VCaP (cell line): Measurements from ENCODE around the gene ERVW-1.
"Not testable (repeated sequence)": the region's sequence is repeated elsewhere in the genome, so short reads cannot be mapped to it uniquely, and the experiment has no call there.

ENCODE experiments used
- H3K27ac ChIP-seq: fragments of 450-650 bp; 2 replicates; pipeline ENCODE4 v1.5.1; 2017
- CTCF ChIP-seq: fragments of 450-650 bp; conservative IDR thresholded peaks from 2 replicates; pipeline ENCODE4 v1.5.1; 2017; ENCODE audit warnings: mild to moderate bottlenecking, moderate library complexity

Gene ERVW-1

GRCh38 chr7:92477681-92478080 lies at the start of gene ERVW-1:
TSS of gene ERVW-1 (minus strand) at chr7:92477946. CDS start at chr7:92470381, 7,565 bp downstream.
- H3K27ac ChIP-seq: not testable (repeated sequence)

GRCh38 chr7:92523110-92523509 lies 45.4 kb upstream of the ERVW-1 start:
- no peak for TF ChIP-seq CTCF
- H3K27ac ChIP-seq: no peak overlapping the region

GRCh38 chr7:92520024-92520423 lies 42.3 kb upstream of the ERVW-1 start:
- no peak for TF ChIP-seq CTCF
- no peak overlapping the region for H3K27ac ChIP-seq

GRCh38 chr7:92517631-92518030 lies 39.9 kb upstream of the ERVW-1 start:
- TF ChIP-seq CTCF: no peak
- H3K27ac ChIP-seq: no peak overlapping the region

GRCh38 chr7:92513167-92513902 lies 35.6 kb upstream of the ERVW-1 start:
- no peak for TF ChIP-seq CTCF
- no peak overlapping the region for H3K27ac ChIP-seq

- no peak overlapping the region for H3K27ac ChIP-seq
- TF ChIP-seq CTCF: no peak
Observed at GRCh38 chr7:92508946-92509345, 31.2 kb upstream of the ERVW-1 start.

GRCh38 chr7:92506363-92506762 lies 28.6 kb upstream of the ERVW-1 start:
- TF ChIP-seq CTCF: no peak
- no peak overlapping the region for H3K27ac ChIP-seq

- no peak overlapping the region for H3K27ac ChIP-seq
- no peak for TF ChIP-seq CTCF
Observed at GRCh38 chr7:92504563-92504962, 26.8 kb upstream of the ERVW-1 start.
